WTC11 (cell line): ENCODE data around the gene KLHL30. TPM values are rescaled to one million over a fixed set of nuclear protein-coding genes. Genes with fewer than 3 reads are reported as not detected.
A peak's percentile ranks its signal among the peaks of the same experiment; 100 is the strongest.

Experiments
- ATAC-seq: fragments of 200-7000 bp; cut with Tn5 transposase; 2 replicates; pipeline ENCODE4 v1.10.0; 2021; ENCODE audit warnings: mild to moderate bottlenecking, moderate library complexity
- CTCF ChIA-PET: fragments of 300-600 bp; sonication (Branson Sonifier 250); formaldehyde crosslinking; loops from one replicate; lab custom pipeline; 2021; ENCODE audit warnings: antibody characterized with exemption; lab: Charles Lee
- POLR2A ChIA-PET: fragments of 350-600 bp; sonication (Branson Sonifier 250); formaldehyde crosslinking; loops from one replicate; lab custom pipeline; 2021; ENCODE audit warnings: antibody characterized with exemption; lab: Charles Lee
- DNase-seq: peaks from one replicate; pipeline ENCODE4 v3.0.0; 2021; ENCODE audit warnings: low spot score
- H3K27ac Mint-ChIP-seq: 2 replicates; pipeline ENCODE4 v1.8.0; 2021; ENCODE audit warnings: mixed read lengths
- H3K27me3 Mint-ChIP-seq: 2 replicates; pipeline ENCODE4 v1.8.0; 2021; ENCODE audit warnings: low read depth, mild to moderate bottlenecking, moderate library complexity, mixed read lengths
- H3K36me3 Mint-ChIP-seq: 2 replicates; pipeline ENCODE4 v1.8.0; 2021; ENCODE audit warnings: mixed read lengths
- H3K4me1 Mint-ChIP-seq: 2 replicates; pipeline ENCODE4 v1.8.0; 2022; ENCODE audit warnings: mixed read lengths
- H3K4me3 Mint-ChIP-seq: 2 replicates; pipeline ENCODE4 v1.8.0; 2021; ENCODE audit warnings: mild to moderate bottlenecking, moderate library complexity, mixed read lengths
- H3K9me3 Mint-ChIP-seq: 2 replicates; pipeline ENCODE4 v1.8.0; 2021; ENCODE audit warnings: mixed read lengths
- CDX4 ChIP-seq: fragments of 250-450 bp; sonication (Bioruptor Pico); IDR thresholded peaks from 2 replicates; pipeline ENCODE4 v1.9.0; 2021; ENCODE audit warnings: moderate library complexity, mild to moderate bottlenecking, inconsistent platforms, borderline replicate concordance
- CREM ChIP-seq: sonication (generic); formaldehyde crosslinking; IDR thresholded peaks from 2 replicates; pipeline ENCODE4 v1.8.1; 2022; ENCODE audit warnings: mild to moderate bottlenecking, missing genetic modification reagents, moderate library complexity
- FOXP1 ChIP-seq: sonication (generic); formaldehyde crosslinking; IDR thresholded peaks from 2 replicates; pipeline ENCODE4 v1.8.0; 2022; ENCODE audit warnings: missing genetic modification reagents, mild to moderate bottlenecking, moderate library complexity, borderline replicate concordance
- GABPB1 ChIP-seq: sonication (generic); formaldehyde crosslinking; IDR thresholded peaks from 2 replicates; pipeline ENCODE4 v1.8.1; 2023; ENCODE audit warnings: mild to moderate bottlenecking, missing genetic modification reagents
- GRHL2 ChIP-seq: fragments of 250-450 bp; sonication (Bioruptor Pico); IDR thresholded peaks from 2 replicates; pipeline ENCODE4 v1.8.0; 2022; ENCODE audit warnings: mild to moderate bottlenecking, moderate library complexity; ENCODE audit not compliant: insufficient replicate concordance, severe bottlenecking
- GTF2I ChIP-seq: fragments of 250-450 bp; sonication (Bioruptor Pico); conservative IDR thresholded peaks from 2 replicates; pipeline ENCODE4 v1.4.0; 2021; ENCODE audit warnings: mild to moderate bottlenecking
- NR3C1 ChIP-seq: sonication (generic); formaldehyde crosslinking; conservative IDR thresholded peaks from 2 replicates; pipeline ENCODE4 v1.8.1; 2023; ENCODE audit warnings: low read depth, mild to moderate bottlenecking, missing genetic modification reagents
- PRDM15 ChIP-seq: sonication (generic); formaldehyde crosslinking; IDR thresholded peaks from 2 replicates; pipeline ENCODE4 v1.8.0; 2022; ENCODE audit warnings: missing genetic modification reagents
- SMAD3 ChIP-seq: sonication (generic); formaldehyde crosslinking; IDR thresholded peaks from 2 replicates; pipeline ENCODE4 v1.8.0; 2022; ENCODE audit warnings: missing genetic modification reagents, mild to moderate bottlenecking, borderline replicate concordance
- ZNF121 ChIP-seq: sonication (generic); formaldehyde crosslinking; IDR thresholded peaks from 2 replicates; pipeline ENCODE4 v1.8.0; 2023; ENCODE audit warnings: missing genetic modification reagents
- ZNF138 ChIP-seq: sonication (generic); formaldehyde crosslinking; conservative IDR thresholded peaks from 2 replicates; pipeline ENCODE4 v1.8.1; 2022; ENCODE audit warnings: mild to moderate bottlenecking, moderate library complexity, missing genetic modification reagents
- ZNF263 ChIP-seq: sonication (generic); formaldehyde crosslinking; IDR thresholded peaks from 2 replicates; pipeline ENCODE4 v1.8.1; 2022; ENCODE audit warnings: low read depth, mild to moderate bottlenecking, moderate library complexity, missing genetic modification reagents
- ZNF396 ChIP-seq: fragments of 250-450 bp; sonication (Bioruptor Pico); IDR thresholded peaks from 2 replicates; pipeline ENCODE4 v1.8.0; 2021; ENCODE audit warnings: mild to moderate bottlenecking, moderate library complexity, borderline replicate concordance
- ZNF423 ChIP-seq: fragments of 250-450 bp; sonication (Bioruptor Pico); IDR thresholded peaks from 2 replicates; pipeline ENCODE4 v2.1.2; 2022; ENCODE audit warnings: mild to moderate bottlenecking, moderate library complexity
- ZNF512 ChIP-seq: sonication (generic); formaldehyde crosslinking; IDR thresholded peaks from 2 replicates; pipeline ENCODE4 v1.8.1; 2022; ENCODE audit warnings: missing genetic modification reagents, borderline replicate concordance
- total RNA-seq: library from RNA; stranded (reverse); gene quantifications from 3 replicates; pipeline ENCODE4 v1.2.3, GENCODE V29; 2021
- TF ChIP-seq, protein P1 (sequence below): sonication (generic); formaldehyde crosslinking; IDR thresholded peaks from 2 replicates; pipeline ENCODE4 v1.8.1; 2023; ENCODE audit warnings: mild to moderate bottlenecking, moderate library complexity, missing genetic modification reagents
- TF ChIP-seq, protein P2 (sequence below): sonication (generic); formaldehyde crosslinking; IDR thresholded peaks from 2 replicates; pipeline ENCODE4 v1.8.0; 2022; ENCODE audit warnings: mild to moderate bottlenecking, missing genetic modification reagents
- TF ChIP-seq, protein P3 (sequence below): fragments of 250-450 bp; sonication (Bioruptor Pico); IDR thresholded peaks from 2 replicates; pipeline ENCODE4 v1.9.0; 2021; ENCODE audit warnings: mild to moderate bottlenecking, borderline replicate concordance

The KLHL30 gene
- total RNA-seq, 1 experiment from 2014 or later = not detected

DNA sequence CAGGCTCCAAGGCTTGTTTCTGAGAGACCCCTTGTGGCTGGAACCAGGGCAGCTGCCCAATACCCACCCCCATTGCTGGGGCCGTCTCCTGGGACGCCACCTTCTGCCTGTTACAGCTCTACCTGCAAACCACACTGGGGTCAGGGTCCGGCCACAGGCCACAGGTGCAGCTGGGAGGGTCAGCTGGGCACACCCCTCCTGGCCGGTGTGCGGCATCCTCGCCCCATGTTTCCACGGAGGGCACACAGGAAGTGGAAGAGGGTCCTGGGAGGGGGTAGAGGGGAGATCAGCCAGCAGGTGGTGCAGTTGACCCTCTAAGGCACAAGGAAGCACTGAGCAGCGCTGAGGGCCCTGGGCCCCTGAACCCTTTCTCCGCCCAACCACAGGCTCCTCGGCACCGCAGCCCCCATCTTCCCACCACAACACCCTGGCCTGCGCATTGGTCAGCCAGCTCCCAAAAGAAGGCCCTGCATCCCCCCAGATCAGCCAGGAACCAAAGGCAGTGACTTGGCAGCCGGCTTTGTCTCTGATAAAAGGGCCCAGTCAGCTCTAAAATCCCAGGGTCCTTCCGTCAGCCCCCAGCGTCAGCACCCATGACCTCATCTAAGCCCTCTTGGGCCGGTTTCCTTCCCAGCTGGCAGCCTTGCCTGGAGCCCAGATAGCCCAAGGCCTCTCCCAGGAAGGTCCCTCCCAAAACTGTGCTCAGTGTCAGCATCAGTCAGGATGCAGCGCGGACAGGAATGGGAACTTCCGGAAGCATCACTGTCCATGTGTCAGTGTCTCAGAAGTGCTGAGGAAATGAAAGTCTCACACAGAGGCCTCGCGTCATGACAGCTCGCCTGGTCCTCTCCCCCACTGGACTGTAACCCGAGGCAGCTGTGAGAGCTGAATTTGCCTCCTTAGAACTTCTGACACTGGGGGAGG, 22.0 kb downstream of the KLHL30 start:
- TF ChIP-seq ZNF396 (CRISPR knock-in tag) (no peak), ZNF512 (CRISPR knock-in tag) (no peak), PRDM15 (CRISPR knock-in tag) (0 out of 2 replicates have a peak, but pooled peaks have one; percentile 2), FOXP1 (CRISPR knock-in tag) (no peak), GABPB1 (CRISPR knock-in tag) (no peak), GRHL2 (CRISPR knock-in tag) (no peak), GTF2I (no peak), SMAD3 (CRISPR knock-in tag) (no peak)
- TF ChIP-seq, protein P1, sequence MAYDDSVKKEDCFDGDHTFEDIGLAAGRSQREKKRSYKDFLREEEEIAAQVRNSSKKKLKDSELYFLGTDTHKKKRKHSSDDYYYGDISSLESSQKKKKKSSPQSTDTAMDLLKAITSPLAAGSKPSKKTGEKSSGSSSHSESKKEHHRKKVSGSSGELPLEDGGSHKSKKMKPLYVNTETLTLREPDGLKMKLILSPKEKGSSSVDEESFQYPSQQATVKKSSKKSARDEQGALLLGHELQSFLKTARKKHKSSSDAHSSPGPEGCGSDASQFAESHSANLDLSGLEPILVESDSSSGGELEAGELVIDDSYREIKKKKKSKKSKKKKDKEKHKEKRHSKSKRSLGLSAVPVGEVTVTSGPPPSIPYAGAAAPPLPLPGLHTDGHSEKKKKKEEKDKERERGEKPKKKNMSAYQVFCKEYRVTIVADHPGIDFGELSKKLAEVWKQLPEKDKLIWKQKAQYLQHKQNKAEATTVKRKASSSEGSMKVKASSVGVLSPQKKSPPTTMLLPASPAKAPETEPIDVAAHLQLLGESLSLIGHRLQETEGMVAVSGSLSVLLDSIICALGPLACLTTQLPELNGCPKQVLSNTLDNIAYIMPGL (CRISPR knock-in tag) = peak; percentile 58; the same call in 1 of the 2 replicates
- TF ChIP-seq, protein P2, sequence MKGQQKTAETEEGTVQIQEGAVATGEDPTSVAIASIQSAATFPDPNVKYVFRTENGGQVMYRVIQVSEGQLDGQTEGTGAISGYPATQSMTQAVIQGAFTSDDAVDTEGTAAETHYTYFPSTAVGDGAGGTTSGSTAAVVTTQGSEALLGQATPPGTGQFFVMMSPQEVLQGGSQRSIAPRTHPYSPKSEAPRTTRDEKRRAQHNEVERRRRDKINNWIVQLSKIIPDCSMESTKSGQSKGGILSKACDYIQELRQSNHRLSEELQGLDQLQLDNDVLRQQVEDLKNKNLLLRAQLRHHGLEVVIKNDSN (CRISPR knock-in tag) = no peak
- TF ChIP-seq, all 79 proteins: peak for 2
- Mint-ChIP-seq H3K27me3 (peaks cover 56% of the 10 kb centered on the region), H3K27ac (no peak overlapping the region), H3K4me3 (peak overlapping the region; percentile 71), H3K36me3 (no peaks in the 10 kb centered on the region), H3K4me1 (peaks cover 11% of the 10 kb centered on the region), H3K9me3 (no peaks in the 10 kb centered on the region)
- peak; percentile 63 for DNase-seq
- POLR2A ChIA-PET = no interaction called here
- CTCF ChIA-PET = interaction anchor here (0.8 to 2.2 kb wide), 17 partner anchors 13 to 302 kb away, joined by 3 to 35 read pairs (median 4); no protein-coding TSS in a partner anchor
- peak; percentile 36 for ATAC-seq

- Mint-ChIP-seq H3K4me3 (no peak overlapping the region), H3K36me3 (no peaks in the 10 kb centered on the region), H3K9me3 (no peaks in the 10 kb centered on the region), H3K27ac (no peak overlapping the region), H3K27me3 (peaks cover 61% of the 10 kb centered on the region), H3K4me1 (peaks cover 8% of the 10 kb centered on the region)
- ATAC-seq (no peak), DNase-seq (no peak)
- ChIA-PET CTCF (interaction anchor here (0.8 to 1.7 kb wide), 4 partner anchors 14 to 98 kb away, joined by 4 to 7 read pairs (median 4); no protein-coding TSS in a partner anchor), POLR2A (interaction anchor here (0.6 kb wide), 1 partner anchor 569 kb away, joined by 5 read pairs; no protein-coding TSS in a partner anchor)
- TF ChIP-seq ZNF121 (CRISPR knock-in tag) (no peak), CDX4 (CRISPR knock-in tag) (no peak), ZNF263 (CRISPR knock-in tag) (no peak), ZNF423 (CRISPR knock-in tag) (no peak), NR3C1 (no peak), ZNF138 (CRISPR knock-in tag) (no peak), CREM (CRISPR knock-in tag) (no peak)
- TF ChIP-seq, protein P3, sequence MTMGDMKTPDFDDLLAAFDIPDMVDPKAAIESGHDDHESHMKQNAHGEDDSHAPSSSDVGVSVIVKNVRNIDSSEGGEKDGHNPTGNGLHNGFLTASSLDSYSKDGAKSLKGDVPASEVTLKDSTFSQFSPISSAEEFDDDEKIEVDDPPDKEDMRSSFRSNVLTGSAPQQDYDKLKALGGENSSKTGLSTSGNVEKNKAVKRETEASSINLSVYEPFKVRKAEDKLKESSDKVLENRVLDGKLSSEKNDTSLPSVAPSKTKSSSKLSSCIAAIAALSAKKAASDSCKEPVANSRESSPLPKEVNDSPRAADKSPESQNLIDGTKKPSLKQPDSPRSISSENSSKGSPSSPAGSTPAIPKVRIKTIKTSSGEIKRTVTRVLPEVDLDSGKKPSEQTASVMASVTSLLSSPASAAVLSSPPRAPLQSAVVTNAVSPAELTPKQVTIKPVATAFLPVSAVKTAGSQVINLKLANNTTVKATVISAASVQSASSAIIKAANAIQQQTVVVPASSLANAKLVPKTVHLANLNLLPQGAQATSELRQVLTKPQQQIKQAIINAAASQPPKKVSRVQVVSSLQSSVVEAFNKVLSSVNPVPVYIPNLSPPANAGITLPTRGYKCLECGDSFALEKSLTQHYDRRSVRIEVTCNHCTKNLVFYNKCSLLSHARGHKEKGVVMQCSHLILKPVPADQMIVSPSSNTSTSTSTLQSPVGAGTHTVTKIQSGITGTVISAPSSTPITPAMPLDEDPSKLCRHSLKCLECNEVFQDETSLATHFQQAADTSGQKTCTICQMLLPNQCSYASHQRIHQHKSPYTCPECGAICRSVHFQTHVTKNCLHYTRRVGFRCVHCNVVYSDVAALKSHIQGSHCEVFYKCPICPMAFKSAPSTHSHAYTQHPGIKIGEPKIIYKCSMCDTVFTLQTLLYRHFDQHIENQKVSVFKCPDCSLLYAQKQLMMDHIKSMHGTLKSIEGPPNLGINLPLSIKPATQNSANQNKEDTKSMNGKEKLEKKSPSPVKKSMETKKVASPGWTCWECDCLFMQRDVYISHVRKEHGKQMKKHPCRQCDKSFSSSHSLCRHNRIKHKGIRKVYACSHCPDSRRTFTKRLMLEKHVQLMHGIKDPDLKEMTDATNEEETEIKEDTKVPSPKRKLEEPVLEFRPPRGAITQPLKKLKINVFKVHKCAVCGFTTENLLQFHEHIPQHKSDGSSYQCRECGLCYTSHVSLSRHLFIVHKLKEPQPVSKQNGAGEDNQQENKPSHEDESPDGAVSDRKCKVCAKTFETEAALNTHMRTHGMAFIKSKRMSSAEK (CRISPR knock-in tag) = no peak
Observed at GRCh38 chr2:238161291-238162051, 23.0 kb downstream of the KLHL30 start.
